Smooth muscle cell (in vitro differentiated cells): ENCODE data around the gene GGPS1. TPM values are rescaled to one million over a fixed set of nuclear protein-coding genes. Genes with fewer than 3 reads are reported as not detected.

Experiments
- DNase-seq: peaks from one replicate; lab custom pipeline; 2025; ENCODE audit not compliant: unreplicated experiment; lab: John Stamatoyannopoulos, UW
- H2AFZ ChIP-seq: fragments of 200-600 bp; sonication (generic); 2 replicates; pipeline ENCODE4 v1.6.0; 2016; ENCODE audit warnings: antibody characterized with exemption, low read depth, mild to moderate bottlenecking
- H3F3A ChIP-seq: fragments of 200-600 bp; sonication (generic); 2 replicates; pipeline ENCODE4 v1.6.0; 2017; ENCODE audit warnings: antibody characterized with exemption, low read depth
- H3K27ac ChIP-seq: fragments of 200-600 bp; sonication (generic); 2 replicates; pipeline ENCODE4 v1.5.1; 2016; ENCODE audit warnings: low read depth, mild to moderate bottlenecking
- H3K27me3 ChIP-seq: fragments of 200-600 bp; sonication (generic); 2 replicates; pipeline ENCODE4 v1.6.1; 2016; ENCODE audit warnings: low read depth, mild to moderate bottlenecking
- H3K36me3 ChIP-seq: fragments of 200-600 bp; sonication (generic); 2 replicates; pipeline ENCODE4 v1.5.1; 2016; ENCODE audit warnings: low read depth
- H3K4me1 ChIP-seq: fragments of 200-600 bp; sonication (generic); 2 replicates; pipeline ENCODE4 v1.5.1; 2016; ENCODE audit warnings: low read depth
- H3K4me2 ChIP-seq: fragments of 200-600 bp; sonication (generic); 2 replicates; pipeline ENCODE4 v1.6.0; 2016; ENCODE audit warnings: mild to moderate bottlenecking
- H3K4me3 ChIP-seq: fragments of 200-600 bp; sonication (generic); 2 replicates; pipeline ENCODE4 v1.5.1; 2016; ENCODE audit warnings: mild to moderate bottlenecking
- H3K79me2 ChIP-seq: fragments of 200-600 bp; sonication (generic); 2 replicates; pipeline ENCODE4 v1.6.0; 2016; ENCODE audit warnings: low read depth, mild to moderate bottlenecking
- H3K9ac ChIP-seq: fragments of 200-600 bp; sonication (generic); 2 replicates; pipeline ENCODE4 v1.6.0; 2016; ENCODE audit warnings: low read depth
- H3K9me3 ChIP-seq: fragments of 200-600 bp; sonication (generic); replicated peaks from 2 replicates; pipeline ENCODE4 v1.5.1; 2016; ENCODE audit warnings: low read depth
- H4K20me1 ChIP-seq: fragments of 200-600 bp; sonication (generic); 2 replicates; pipeline ENCODE4 v1.6.0; 2016; ENCODE audit warnings: low read depth
- CTCF ChIP-seq: fragments of 200-600 bp; sonication (generic); IDR thresholded peaks from 2 replicates; pipeline ENCODE4 v1.5.1; 2017; ENCODE audit warnings: borderline replicate concordance, mild to moderate bottlenecking, antibody characterized with exemption; ENCODE audit not compliant: insufficient read depth, poor library complexity, severe bottlenecking
- WGBS: methylation state at CpG from one replicate; pipeline ENCODE4 v1.1.7; 2016; ENCODE audit warnings: low lambda C conversion rate; 5-methylcytosine and 5-hydroxymethylcytosine counted together
- polyA plus RNA-seq: library from polyadenylated mRNA; unstranded; fragments of >200 nt; fragmentation: Nextera tagmentation; extraction: Ambion mirVana; gene quantifications from 2 replicates; pipeline ENCODE4 v1.2.1, GENCODE V29; 2016
- total RNA-seq: library from RNA; depleted of rRNA; stranded (reverse); fragments of >200 nt; gene quantifications from 2 replicates; pipeline ENCODE4 v1.2.3, GENCODE V29; 2014

GGPS1 gene
- total and polyA plus RNA-seq, 2 experiments from 2014 or later: 41.3 to 47.5 TPM

GRCh38 chr1:235366286-235366685 is 37.9 kb downstream of the GGPS1 start:
- peak overlapping the region; percentile 82 for H3K27ac ChIP-seq
- H3K4me2 ChIP-seq: peak overlapping the region; percentile 91
- TF ChIP-seq CTCF: no peak
- H3K9me3 ChIP-seq: no peaks in the 10 kb centered on the region
- WGBS: 86% methylated on average over 5 of the region's 5 CpGs
- no peak for DNase-seq
- no peaks in the 10 kb centered on the region for H3F3A ChIP-seq
- H3K4me1 ChIP-seq: peaks cover 3% of the 10 kb centered on the region
- H2AFZ ChIP-seq: peak overlapping the region; percentile 46
- H3K79me2 ChIP-seq: peaks cover 36% of the 10 kb centered on the region
- H3K4me3 ChIP-seq: no peak overlapping the region
- H4K20me1 ChIP-seq: peaks cover 3% of the 10 kb centered on the region
- H3K36me3 ChIP-seq: no peaks in the 10 kb centered on the region
- H3K9ac ChIP-seq: no peak overlapping the region
- no peaks in the 10 kb centered on the region for H3K27me3 ChIP-seq

DNA sequence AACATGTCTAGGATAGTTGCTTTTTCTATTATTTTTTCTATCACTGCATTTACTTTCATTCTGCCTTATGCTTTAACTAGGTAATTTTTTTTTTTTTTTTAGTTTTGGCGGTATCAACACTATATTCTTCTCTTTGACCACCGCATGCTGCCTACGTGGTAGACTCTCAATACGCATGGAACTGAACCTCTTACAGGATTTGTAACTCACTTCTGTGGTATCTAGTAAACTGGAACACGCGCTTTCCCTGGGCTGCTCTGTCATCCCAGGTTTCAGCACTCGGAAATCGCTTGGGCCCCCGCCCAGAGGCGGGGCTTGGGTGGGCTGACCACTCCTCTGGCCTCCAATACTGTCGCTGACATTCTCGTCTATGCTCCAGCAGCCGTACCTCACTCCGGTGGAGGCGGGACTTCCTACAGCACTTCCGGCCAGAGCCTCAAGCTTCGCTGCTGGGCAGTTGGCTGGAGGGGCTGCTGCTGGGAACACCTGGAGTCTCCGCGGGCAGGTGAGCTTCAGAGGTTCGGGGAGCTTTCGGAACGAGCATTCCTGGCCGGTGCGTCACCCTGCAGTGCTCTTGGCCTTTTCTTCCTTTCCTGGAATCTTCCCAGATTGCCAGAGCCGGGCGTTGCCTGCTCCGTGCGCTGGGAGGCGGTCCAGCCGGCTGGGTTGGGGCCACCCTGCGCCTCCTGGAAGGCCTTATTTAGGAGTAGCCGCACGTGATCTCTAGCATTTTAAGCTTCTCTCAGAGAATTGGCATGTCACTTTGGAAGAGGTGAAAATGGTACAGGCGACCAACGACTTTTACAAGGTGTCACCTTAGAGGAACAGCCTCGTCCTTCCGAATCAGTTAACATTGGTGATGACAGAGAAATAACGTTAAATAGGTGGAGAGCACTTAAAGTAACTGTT is 38.9 kb downstream of the GGPS1 start, which contains the start of gene TBCE:
TBCE (plus strand) TSS at position 428 of the 909 bp plus-strand sequence. CDS start 12,623 bp downstream, outside the sequence.
- WGBS: 1% methylated on average over 38 of the region's 38 CpGs
- no peaks in the 10 kb centered on the region for H3K9me3 ChIP-seq
- no peaks in the 10 kb centered on the region for H3K36me3 ChIP-seq

DNA sequence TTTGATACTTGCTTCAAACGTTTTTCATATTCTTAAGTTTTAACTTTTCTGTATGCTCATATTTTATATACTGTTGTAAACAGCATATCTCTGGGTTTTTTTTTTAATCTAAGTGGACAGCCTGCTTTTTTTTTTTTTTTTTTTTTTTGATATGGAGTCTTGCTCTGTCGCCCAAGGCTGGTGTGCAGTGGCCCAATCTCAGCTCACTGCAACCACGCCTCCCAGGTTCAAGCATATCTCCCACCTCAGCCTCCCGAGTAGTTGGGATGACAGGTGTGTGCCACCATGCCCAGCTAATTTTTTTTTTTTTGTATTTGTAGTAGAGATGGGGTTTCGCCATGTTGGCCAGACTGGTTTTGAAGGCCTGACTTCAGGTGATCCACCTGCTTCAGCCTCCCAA is 40.1 kb downstream of the GGPS1 start:
- Histone ChIP-seq H2AFZ (no peak overlapping the region), H3K9me3 (no peaks in the 10 kb centered on the region), H3K9ac (peak overlapping the region; percentile 55), H3K79me2 (peaks cover 55% of the 10 kb centered on the region), H3K4me3 (peak overlapping the region; percentile 71), H3K4me2 (peak overlapping the region; percentile 91), H3K27ac (peak overlapping the region; percentile 82), H3K36me3 (no peaks in the 10 kb centered on the region), H4K20me1 (peaks cover 8% of the 10 kb centered on the region), H3K27me3 (no peaks in the 10 kb centered on the region), H3F3A (no peaks in the 10 kb centered on the region), H3K4me1 (peaks cover 3% of the 10 kb centered on the region)
- WGBS: 79% methylated on average over 5 of the region's 5 CpGs
- no peak for TF ChIP-seq CTCF
- DNase-seq: no peak

More for the DNA sequence above, 38.9 kb downstream of the GGPS1 start, which contains the start of gene TBCE:
- peak within 1 kb of the TSS; percentile 55 for H3K9ac ChIP-seq
- H3K4me3 ChIP-seq: peak within 1 kb of the TSS; percentile 71
- H2AFZ ChIP-seq: peak within 1 kb of the TSS; percentile 83
- H4K20me1 ChIP-seq: peaks cover 5% of the 10 kb centered on the region
- no peaks in the 10 kb centered on the region for H3K27me3 ChIP-seq
- H3K79me2 ChIP-seq: peaks cover 46% of the 10 kb centered on the region
- peak within 1 kb of the TSS; percentile 91 for H3K4me2 ChIP-seq
- H3K4me1 ChIP-seq: peaks cover 3% of the 10 kb centered on the region
- no peaks in the 10 kb centered on the region for H3F3A ChIP-seq
- H3K27ac ChIP-seq: peak within 1 kb of the TSS; percentile 82
- TF ChIP-seq CTCF: no peak
- peak; percentile 79 for DNase-seq
